Activated naive CD8-positive, alpha-beta T cell treated with anti-CD3 and anti-CD28 coated beads, Interleukin-2, amount 50 U/mL, for 16 hours (primary cell): ENCODE data around the gene TOMM20.
"Not testable (repeated sequence)": the region's sequence is repeated elsewhere in the genome, so short reads cannot be mapped to it uniquely, and the experiment has no call there.

ENCODE experiments used
- DNase-seq: peaks from one replicate; pipeline ENCODE4 v3.0.0-alpha.2; 2020; ENCODE audit warnings: low read depth, low spot score

TOMM20 gene

GRCh38 chr1:235128456-235129328 is at the start of gene TOMM20:
Gene TOMM20 (minus strand): TSS chr1:235128837. CDS start chr1:235128715, 122 bp downstream.
- DNase-seq, result peak; percentile 82

DNA sequence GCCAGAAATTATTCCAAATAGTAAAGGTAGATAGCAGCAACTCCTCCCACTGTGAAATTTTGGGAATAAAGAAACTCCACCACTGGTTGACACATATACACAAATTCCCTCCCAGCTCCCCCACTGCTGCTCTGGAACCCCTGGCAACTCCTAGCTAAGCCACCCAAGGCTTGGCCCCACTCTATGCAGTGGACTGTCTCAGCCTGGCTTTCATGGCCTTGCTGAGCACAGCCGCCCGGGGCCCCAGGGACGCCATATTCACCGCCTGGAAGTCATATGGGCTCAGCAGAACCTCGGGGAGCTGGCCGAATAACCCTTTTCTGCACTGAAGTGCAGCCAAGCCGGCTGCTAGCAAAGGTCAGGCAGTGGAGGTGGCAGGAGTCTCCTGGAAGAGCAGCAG is 47.8 kb upstream of the TOMM20 start:
- DNase-seq, result no peak

GRCh38 chr1:235169986-235170385 is 41.3 kb upstream of the TOMM20 start:
- no peak for DNase-seq

DNA sequence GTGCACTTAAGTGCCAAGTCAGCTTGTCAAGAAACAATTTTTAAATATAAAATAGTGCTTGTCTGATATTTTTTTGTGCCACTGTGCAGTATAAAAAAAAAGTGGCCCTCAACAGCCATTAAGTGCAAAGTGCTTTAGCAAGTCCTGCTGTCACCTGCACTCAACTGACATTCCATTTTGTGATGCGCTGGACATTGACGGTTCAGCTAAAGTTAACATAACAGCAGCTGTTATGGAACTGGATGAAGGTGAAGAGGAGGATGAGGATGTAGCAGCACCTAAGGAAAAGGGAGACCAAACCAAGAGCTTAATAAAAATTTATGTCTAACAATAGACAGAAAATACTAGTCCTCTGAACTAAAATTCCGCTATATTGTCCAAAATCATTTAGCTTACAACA is 39.7 kb upstream of the TOMM20 start:
- no peak for DNase-seq

DNA sequence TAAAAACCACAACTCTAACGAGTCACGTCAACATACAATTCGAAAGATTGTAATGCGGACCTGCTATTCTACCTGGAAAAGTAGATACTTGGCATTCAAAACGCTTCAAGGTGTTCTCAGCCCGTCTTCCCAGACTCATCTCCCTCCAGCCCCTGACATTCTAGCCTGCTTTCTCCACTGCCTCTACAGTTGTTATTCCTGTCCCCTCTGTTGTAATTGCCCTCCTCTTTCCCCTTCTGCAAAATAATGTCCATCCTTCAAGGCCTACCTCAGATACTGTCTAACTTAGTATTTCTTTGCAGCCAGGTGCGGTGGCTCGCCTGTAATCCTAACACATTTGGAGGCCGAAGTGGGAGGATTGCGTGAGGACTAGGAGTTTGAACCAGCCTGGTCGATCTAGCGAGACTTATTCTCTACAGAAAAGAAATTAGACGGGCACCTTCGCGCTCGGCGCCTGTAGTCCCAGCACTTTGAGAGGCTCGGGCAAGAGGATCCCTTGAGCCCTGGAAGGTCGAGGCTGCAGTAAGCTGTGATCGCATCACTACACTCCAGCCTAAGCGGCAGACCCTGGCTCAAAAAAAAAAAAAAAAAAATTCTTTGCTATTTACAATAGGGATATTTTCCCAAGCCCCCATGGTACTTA is 33.2 kb upstream of the TOMM20 start:
- no peak for DNase-seq

DNA sequence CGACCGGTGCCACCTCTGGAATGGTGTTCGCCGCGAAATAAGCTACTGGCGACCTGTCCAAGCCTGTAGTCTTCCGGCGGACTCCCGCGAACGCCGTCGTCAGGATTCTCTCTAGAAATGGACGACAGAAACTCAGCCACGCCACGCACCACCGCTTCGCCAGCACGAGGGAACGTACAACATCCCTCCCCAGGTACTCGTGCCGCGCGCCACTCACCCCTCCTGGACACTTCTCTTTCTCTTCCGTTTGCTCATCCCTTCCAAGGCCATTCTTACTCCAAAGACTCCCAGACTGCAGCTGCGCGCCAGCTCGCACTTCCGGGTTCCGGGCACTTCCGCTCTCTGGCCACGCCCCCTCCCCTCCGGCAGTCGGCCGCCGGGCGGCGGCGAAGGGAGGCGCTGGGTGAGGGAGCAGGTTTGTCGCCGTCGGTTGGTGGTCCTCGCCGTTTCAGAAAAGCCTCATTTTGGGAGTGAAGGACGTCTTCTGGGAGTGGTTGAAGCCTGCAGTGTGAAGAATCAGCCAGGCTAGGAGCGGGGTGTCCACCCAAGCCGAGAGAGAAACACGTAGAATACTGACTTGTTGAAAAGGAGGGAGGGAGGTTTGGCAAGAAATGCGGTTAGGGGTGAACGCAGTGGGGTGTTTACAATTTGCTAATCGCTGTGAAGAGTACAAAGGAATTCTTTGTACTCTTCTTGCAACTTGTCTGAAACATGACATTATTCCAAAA is 32.5 kb upstream of the TOMM20 start, which contains the start of gene RBM34:
TSS of gene RBM34 (minus strand) at position 294 of the 728 bp plus-strand sequence. CDS start at position 270, 24 bp downstream.
- peak; percentile 89 for DNase-seq

DNA sequence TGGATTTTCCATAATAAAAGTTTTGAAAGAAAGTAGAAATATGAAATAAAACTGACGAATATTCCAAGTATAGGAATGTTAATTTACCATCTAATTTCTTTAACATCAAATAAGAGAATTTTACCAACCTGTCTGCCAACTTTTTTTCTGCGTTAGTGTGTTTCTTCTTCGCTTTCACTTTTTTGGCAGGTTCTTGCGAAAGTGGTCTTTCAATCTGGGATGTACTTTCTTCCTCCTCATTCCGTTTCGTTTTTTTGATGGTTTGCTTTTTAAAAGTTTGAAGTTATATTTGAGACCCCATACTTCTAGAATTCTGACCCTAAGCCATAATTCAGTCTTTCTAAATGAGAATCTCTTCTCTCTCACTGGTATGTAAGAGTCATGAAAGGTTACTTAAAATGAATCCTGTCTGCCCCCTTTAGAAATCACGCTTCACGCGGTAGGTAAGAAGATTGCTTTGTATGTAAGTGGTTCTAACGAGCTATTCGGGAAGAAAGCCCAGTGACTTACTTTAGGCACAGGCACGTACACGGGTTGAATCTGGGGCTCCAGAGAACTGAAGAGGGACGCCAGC is 31.8 kb upstream of the TOMM20 start:
- DNase-seq, result no peak

- not testable (repeated sequence) for DNase-seq
Observed at GRCh38 chr1:235159930-235160329, 31.3 kb upstream of the TOMM20 start.

GRCh38 chr1:235159284-235159683 is 30.6 kb upstream of the TOMM20 start:
- DNase-seq, result not testable (repeated sequence)

- DNase-seq, result no peak
Observed at GRCh38 chr1:235158680-235159079, 30.0 kb upstream of the TOMM20 start.

DNA sequence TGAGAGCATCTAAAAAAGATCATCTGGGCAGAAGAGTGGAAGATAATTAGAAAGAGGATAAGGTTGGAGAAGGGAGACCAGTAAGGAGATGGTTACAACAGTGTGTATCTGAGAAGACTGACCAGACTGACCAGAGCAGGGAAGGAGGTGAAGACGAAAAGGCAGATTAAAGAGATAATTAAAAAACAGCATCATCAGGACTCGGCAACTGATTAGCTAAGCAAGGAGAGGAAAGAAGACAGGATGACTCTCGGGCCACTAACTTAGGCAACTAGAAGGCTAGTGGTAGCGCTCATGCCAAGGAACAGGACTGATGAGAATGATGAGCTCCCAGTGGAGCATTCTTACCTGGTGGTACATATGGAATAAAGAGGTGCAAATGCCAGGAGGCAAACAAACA is 28.5 kb upstream of the TOMM20 start:
- no peak for DNase-seq

GRCh38 chr1:235156740-235157139 is 28.1 kb upstream of the TOMM20 start:
- DNase-seq, result no peak

- DNase-seq, result no peak
Observed at GRCh38 chr1:235156265-235156664, 27.6 kb upstream of the TOMM20 start.

DNA sequence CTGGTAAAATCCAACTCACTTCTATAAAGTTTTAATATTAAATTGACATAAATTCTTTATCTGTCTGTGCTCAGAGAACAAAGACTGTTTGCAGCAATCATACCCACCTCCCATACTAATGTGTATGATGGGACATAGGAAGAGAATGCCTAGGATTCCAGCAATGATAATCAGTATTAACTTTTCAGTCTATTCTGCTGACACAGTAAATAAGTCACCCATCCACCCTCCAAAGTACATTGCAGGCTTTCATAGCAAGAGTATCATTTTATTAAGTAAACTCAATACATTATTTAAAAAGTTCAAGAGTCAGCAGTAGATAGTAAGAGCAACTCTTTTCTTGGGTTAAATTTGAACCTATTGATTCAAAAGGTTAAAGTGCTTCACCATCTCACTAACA is 23.6 kb upstream of the TOMM20 start:
- no peak for DNase-seq

DNA sequence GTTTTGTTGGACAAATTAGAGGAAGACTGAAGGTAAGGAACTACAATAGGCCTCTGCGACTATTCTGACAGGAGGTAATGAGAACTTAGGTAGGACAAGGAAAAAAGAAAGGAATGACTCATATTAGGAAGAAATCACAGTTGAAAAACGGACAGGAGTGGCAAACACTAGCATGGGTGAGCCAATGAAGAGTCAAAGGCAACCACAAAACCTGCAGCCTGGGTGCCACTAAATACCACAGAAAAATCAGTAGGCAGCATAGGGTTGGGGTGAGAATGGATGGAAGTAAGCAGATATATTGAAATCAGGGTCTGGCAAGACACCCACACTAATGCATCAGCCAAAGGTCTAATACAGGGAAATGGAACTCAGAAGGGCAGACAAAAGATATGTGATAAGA is 22.4 kb upstream of the TOMM20 start:
- DNase-seq, result no peak

GRCh38 chr1:235149824-235150223 is 21.2 kb upstream of the TOMM20 start:
- DNase-seq, result no peak

DNA sequence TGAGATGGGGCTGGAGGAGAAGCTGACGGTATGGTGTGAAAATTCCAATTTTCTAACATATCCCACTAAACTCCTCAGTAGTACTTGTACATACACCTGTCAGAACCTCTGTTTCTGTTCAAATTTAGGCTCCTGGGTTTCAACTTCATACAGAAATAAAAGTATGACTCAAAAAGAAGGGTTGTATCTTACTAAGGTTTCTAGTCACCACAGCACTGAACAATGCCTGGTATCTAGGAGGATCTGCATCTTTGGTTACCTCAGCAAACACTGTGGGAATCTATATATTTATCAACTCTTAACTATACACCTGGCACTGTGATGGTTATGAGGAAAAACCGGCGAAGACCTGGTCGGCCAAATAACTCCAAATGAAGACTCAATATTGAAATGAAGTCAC is 18.6 kb upstream of the TOMM20 start:
- no peak for DNase-seq

- no peak for DNase-seq
Observed at GRCh38 chr1:235145639-235146038, 17.0 kb upstream of the TOMM20 start.

GRCh38 chr1:235142991-235143390 is 14.4 kb upstream of the TOMM20 start:
- no peak for DNase-seq

GRCh38 chr1:235139315-235139714 is 10.7 kb upstream of the TOMM20 start:
- DNase-seq, result no peak

- no peak for DNase-seq
Observed at GRCh38 chr1:235138821-235139220, 10.2 kb upstream of the TOMM20 start.

- no peak for DNase-seq
Observed at GRCh38 chr1:235136111-235136510, 7.5 kb upstream of the TOMM20 start.
